Activated naive CD4-positive, alpha-beta T cell treated with anti-CD3 and anti-CD28 coated beads, Interleukin-2, amount 50 U/mL, for 72 hours (primary cell): Measurements from ENCODE around the gene RSPH3. TPM values are rescaled to one million over a fixed set of nuclear protein-coding genes. Genes with fewer than 3 reads are reported as not detected.
"Not testable (repeated sequence)": the region's sequence is repeated elsewhere in the genome, so short reads cannot be mapped to it uniquely, and the experiment has no call there.

ENCODE experiments used
- ATAC-seq, 2 donors: fragments of 150-1000 bp; cut with Tn5 transposase; 2 replicates each; pipeline ENCODE4 v1.10.0; 2021; ENCODE audit warnings: mild to moderate bottlenecking in 2 of 2, moderate library complexity in 2 of 2
- DNase-seq, 2 donors: peaks; one replicate each; pipeline ENCODE4 v3.0.0; 2021 to 2022; ENCODE audit warnings: low spot score in 2 of 2
- H3K27ac Mint-ChIP-seq, 2 donors: one replicate each; pipeline ENCODE4 v1.8.0; 2022; ENCODE audit warnings: mild to moderate bottlenecking in 2 of 2, mixed read lengths in 2 of 2
- H3K36me3 Mint-ChIP-seq, 2 donors: one replicate each; pipeline ENCODE4 v1.8.0; 2022; ENCODE audit warnings: mixed read lengths in 2 of 2
- H3K9me3 Mint-ChIP-seq, 2 donors: one replicate each; pipeline ENCODE4 v1.8.0; 2022; ENCODE audit warnings: mixed read lengths in 2 of 2
- total RNA-seq, 2 donors: library from RNA; stranded (reverse); gene quantifications; one replicate each; pipeline ENCODE4 v1.2.3, GENCODE V29; 2022

RSPH3 gene
- total RNA-seq, 2 donors from 2014 or later, result 2.0 to 7.1 TPM

DNA sequence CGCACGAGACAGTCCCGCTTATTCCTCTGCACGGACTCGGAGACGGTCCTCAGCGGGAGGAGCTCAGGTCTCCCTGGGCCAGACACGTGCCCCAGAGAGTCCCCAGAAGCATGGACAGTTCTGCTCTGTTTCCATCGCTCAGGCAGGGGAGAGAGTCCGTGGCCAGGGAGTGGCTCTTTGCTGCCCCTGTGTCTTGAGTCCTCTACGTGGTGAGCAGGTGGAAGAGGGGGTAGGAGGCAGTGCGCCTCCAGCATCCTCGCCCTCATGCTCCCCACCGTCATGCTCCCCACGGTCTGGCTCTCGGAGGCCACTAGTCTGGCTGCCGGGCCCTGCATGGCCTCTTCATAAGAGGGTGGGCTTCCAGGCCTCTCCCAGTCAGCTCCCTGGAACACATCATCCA, 35.9 kb upstream of the RSPH3 start:
- ATAC-seq (no peak), DNase-seq (no peak)
- Mint-ChIP-seq H3K36me3 (peaks cover 38 to 53% of the 10 kb centered on the region in 2 donors), H3K27ac (no peak overlapping the region), H3K9me3 (no peaks in the 10 kb centered on the region)

GRCh38 chr6:159033160-159034049, 33.4 kb upstream of the RSPH3 start:
- H3K36me3 Mint-ChIP-seq, result peaks cover 17 to 30% of the 10 kb centered on the region in 2 donors
- no peak for DNase-seq
- no peak overlapping the region for H3K27ac Mint-ChIP-seq
- no peaks in the 10 kb centered on the region for H3K9me3 Mint-ChIP-seq
- ATAC-seq, result peak; percentile 43 to 46

DNA sequence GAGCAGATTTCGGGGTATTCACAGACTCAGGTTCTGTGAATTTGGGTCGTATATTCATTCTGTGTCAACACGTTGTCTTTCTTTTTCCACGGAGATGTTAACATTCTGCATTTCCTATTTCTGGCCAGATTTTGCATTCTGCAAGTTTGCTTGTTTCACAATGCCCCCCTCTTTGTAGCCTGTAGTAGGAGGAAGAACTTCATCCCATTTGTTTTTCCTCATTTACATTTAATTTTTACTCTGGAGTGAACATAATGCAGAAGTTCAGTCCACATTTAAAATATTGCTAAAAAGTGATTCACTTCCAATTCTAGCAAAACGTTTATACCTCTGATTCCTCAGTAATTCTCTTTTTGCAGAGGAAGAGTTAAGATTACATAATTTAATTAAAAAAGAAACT, 31.8 kb upstream of the RSPH3 start:
- no peaks in the 10 kb centered on the region for H3K9me3 Mint-ChIP-seq
- ATAC-seq, result no peak
- H3K36me3 Mint-ChIP-seq, result peaks cover 6 to 15% of the 10 kb centered on the region in 2 donors

GRCh38 chr6:159030168-159030567, 30.2 kb upstream of the RSPH3 start:
- Mint-ChIP-seq H3K36me3 (peaks cover 8 to 15% of the 10 kb centered on the region in 2 donors), H3K9me3 (peaks cover 8 to 9% of the 10 kb centered on the region in 2 donors), H3K27ac (no peak overlapping the region)
- no peak for DNase-seq
- no peak for ATAC-seq

More for the DNA sequence above, 31.8 kb upstream of the RSPH3 start:
- H3K27ac Mint-ChIP-seq, result no peak overlapping the region
- no peak for DNase-seq

- Mint-ChIP-seq H3K9me3 (peaks cover 13 to 41% of the 10 kb centered on the region in 2 donors), H3K36me3 (peaks cover 33 to 53% of the 10 kb centered on the region in 2 donors)
- not testable (repeated sequence) for ATAC-seq, H3K27ac Mint-ChIP-seq, DNase-seq
Observed at GRCh38 chr6:159025224-159025623, 25.2 kb upstream of the RSPH3 start.

GRCh38 chr6:159023893-159024292, 23.9 kb upstream of the RSPH3 start:
- Mint-ChIP-seq H3K27ac (peak overlapping the region; percentile 77 to 97), H3K9me3 (peaks cover 13 to 46% of the 10 kb centered on the region in 2 donors), H3K36me3 (peaks cover 33 to 62% of the 10 kb centered on the region in 2 donors)
- DNase-seq (no peak), ATAC-seq (peak; percentile 97 to 98)

- H3K27ac Mint-ChIP-seq, result no peak overlapping the region
- peaks cover 5 to 37% of the 10 kb centered on the region in 2 donors for H3K9me3 Mint-ChIP-seq
- ATAC-seq (no peak), DNase-seq (no peak)
- H3K36me3 Mint-ChIP-seq, result peaks cover 23 to 51% of the 10 kb centered on the region in 2 donors
Observed at GRCh38 chr6:159020011-159020410, 20.0 kb upstream of the RSPH3 start.

GRCh38 chr6:159017757-159018559, 18.0 kb upstream of the RSPH3 start:
- H3K36me3 Mint-ChIP-seq, result peaks cover 12 to 30% of the 10 kb centered on the region in 2 donors

GRCh38 chr6:159014406-159014805, 14.4 kb upstream of the RSPH3 start:
- Mint-ChIP-seq H3K9me3 (no peaks in the 10 kb centered on the region), H3K27ac (no peak overlapping the region), H3K36me3 (peaks cover 0 to 3% of the 10 kb centered on the region in 2 donors)
- DNase-seq (no peak), ATAC-seq (no peak)

More at GRCh38 chr6:159017757-159018559, 18.0 kb upstream of the RSPH3 start:
- Mint-ChIP-seq H3K9me3 (peaks cover 5 to 24% of the 10 kb centered on the region in 2 donors), H3K27ac (peak overlapping the region; percentile 85 to 88)
- ATAC-seq, result peak; percentile 94 to 97
- DNase-seq, result no peak

DNA sequence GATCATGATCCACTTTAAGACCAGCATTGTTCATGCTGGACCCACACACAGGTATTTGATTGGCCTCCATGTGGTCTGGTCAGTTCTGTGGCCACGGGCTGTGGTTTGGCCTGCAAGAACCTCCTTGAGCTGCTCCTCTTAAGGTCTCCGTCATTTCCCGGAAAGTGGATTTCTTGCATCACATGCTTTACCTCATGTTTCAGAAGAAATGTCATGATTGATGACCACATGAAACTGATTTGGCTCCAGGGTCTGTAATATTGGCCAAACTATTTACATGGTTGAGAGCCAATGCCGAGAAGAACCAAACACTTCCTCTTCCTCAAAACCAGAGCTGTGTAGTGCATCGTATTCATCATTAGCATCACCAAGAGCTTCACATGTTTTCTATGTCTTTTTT, 13.2 kb upstream of the RSPH3 start:
- Mint-ChIP-seq H3K9me3 (no peaks in the 10 kb centered on the region), H3K36me3 (no peaks in the 10 kb centered on the region), H3K27ac (no peak overlapping the region)
- no peak for ATAC-seq
- DNase-seq, result no peak

DNA sequence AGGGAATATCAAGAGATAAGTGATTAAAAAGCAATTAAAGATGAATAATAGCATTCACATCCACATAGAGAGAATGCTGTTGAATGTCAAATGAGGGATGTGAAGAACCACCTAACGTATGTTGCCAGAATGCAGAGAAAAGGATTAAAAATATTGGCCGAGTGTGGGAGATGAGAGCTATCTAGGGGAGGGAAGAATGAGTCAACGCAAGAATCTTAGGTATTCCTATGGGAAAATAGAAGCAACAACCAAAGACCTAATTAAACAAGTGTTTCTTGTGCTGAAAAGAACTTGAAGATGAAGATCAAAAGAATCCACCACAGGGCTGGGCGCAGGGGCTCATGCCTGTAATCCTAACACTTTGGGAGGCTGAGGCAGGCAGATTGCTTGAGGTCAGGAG, 12.2 kb upstream of the RSPH3 start:
- Mint-ChIP-seq H3K9me3 (no peaks in the 10 kb centered on the region), H3K36me3 (no peaks in the 10 kb centered on the region), H3K27ac (no peak overlapping the region)
- ATAC-seq (no peak), DNase-seq (no peak)

- not testable (repeated sequence) for H3K9me3 Mint-ChIP-seq, H3K36me3 Mint-ChIP-seq, DNase-seq, ATAC-seq, H3K27ac Mint-ChIP-seq
Observed at GRCh38 chr6:159010037-159010612, 10.1 kb upstream of the RSPH3 start.

DNA sequence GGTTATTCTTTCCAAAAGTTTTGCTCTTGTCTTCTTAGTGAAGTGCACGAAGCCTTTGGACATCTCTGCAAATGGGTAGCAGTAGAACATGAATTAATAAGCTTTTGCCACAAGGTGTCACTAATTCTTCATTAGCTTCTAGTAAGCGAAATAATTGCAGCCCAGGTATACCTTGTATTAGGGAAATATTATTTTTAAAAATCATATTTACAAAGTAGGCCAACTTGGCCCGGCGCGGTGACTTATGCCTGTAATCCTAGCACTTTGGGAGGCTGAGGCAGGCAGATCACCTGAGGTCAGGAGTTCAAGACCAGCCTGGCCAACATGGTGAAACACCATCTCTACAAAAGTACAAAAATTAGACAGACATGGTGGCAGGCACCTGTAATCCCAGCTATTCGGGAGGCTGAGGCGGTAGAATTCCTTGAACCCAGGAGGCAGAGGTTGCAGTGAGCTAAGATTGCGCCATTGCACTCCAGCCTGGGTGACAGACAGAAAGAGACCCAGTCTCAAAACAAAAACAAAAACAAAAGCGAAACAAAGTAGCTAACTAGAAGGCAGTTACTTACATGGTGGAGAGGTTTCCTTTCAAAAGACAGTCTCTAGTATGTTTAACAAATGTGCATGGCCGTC, 8.8 kb upstream of the RSPH3 start:
- H3K27ac Mint-ChIP-seq, result no peak overlapping the region

GRCh38 chr6:159007510-159007909, 7.5 kb upstream of the RSPH3 start:
- no peak overlapping the region for H3K27ac Mint-ChIP-seq
- H3K36me3 Mint-ChIP-seq, result no peaks in the 10 kb centered on the region
- ATAC-seq (no peak), DNase-seq (no peak)
- H3K9me3 Mint-ChIP-seq, result no peaks in the 10 kb centered on the region

More for the DNA sequence above, 8.8 kb upstream of the RSPH3 start:
- H3K36me3 Mint-ChIP-seq, result no peaks in the 10 kb centered on the region
- peak; percentile 28 to 66 for ATAC-seq
- no peak for DNase-seq
- no peaks in the 10 kb centered on the region for H3K9me3 Mint-ChIP-seq

DNA sequence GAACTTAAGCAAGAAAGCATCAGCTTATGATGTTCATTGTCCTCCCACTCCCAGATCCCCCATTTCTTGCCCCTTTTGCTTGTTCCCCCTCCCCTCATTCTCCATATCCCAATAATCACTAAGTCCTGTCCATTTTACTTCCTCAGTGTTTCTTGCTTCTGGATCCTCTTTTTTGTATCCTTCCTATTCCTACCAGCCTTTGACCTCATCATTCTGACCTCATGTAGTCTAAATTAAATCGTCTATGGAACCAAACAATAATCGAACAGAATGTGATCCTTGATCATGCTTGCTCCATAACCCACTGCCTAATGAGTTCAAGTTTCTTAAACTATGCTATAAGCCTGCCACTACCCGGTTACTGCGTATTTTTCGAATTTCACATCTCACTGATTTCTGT, 5.4 kb upstream of the RSPH3 start:
- Mint-ChIP-seq H3K9me3 (no peaks in the 10 kb centered on the region), H3K27ac (no peak overlapping the region), H3K36me3 (peaks cover 0 to 5% of the 10 kb centered on the region in 2 donors)
- DNase-seq (no peak), ATAC-seq (no peak)

DNA sequence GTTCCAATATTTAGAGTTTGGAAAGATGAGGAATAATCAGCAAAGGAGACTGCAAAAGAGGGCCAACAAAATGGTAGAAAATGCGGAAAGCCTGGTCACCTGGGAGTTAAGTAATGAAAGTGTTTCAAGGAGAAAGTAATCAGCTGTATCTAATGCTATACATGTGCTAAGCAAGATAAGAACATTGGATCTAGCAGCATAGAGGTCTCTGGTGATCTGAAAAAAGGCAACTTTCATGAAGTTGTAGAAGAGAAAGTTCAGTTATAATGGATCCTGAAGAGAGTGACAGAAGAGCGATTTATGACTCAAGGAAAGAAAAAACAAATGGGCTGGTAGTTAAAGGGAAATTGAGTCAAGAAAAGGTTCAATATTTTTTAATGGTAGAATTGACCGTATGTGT, 4.6 kb upstream of the RSPH3 start:
- ATAC-seq (no peak), DNase-seq (no peak)
- Mint-ChIP-seq H3K27ac (peak overlapping the region in 1 of 2 donors; percentile 6), H3K36me3 (peaks cover 0 to 6% of the 10 kb centered on the region in 2 donors), H3K9me3 (no peaks in the 10 kb centered on the region)
